DMS 273 treated with DMSO at 0.1 percent for 48 hours (cell line): ENCODE data around the gene ASCC2.

Experiments
- DNase-seq: peaks from one replicate; lab custom pipeline; 2025; lab: John Stamatoyannopoulos, UW

The ASCC2 gene

GRCh38 chr22:29787371-29787980, 50.6 kb downstream of the ASCC2 start:
- DNase-seq, result no peak

GRCh38 chr22:29786031-29786430, 52.0 kb downstream of the ASCC2 start:
- no peak for DNase-seq

GRCh38 chr22:29784451-29785361, 53.4 kb downstream of the ASCC2 start:
- no peak for DNase-seq

- DNase-seq, result no peak
These were observed 55.8 kb downstream of the ASCC2 start for GRCh38 chr22:29782061-29782845.

GRCh38 chr22:29780748-29781676, 57.1 kb downstream of the ASCC2 start:
- DNase-seq, result no peak

- DNase-seq, result no peak
These were observed 57.9 kb downstream of the ASCC2 start for GRCh38 chr22:29780220-29780619.

GRCh38 chr22:29773233-29773632, 64.8 kb downstream of the ASCC2 start:
- no peak for DNase-seq

GRCh38 chr22:29772170-29772641, 65.9 kb downstream of the ASCC2 start:
- DNase-seq, result peak; percentile 56

- no peak for DNase-seq
These were observed 68.3 kb downstream of the ASCC2 start for GRCh38 chr22:29769723-29770321.

- no peak for DNase-seq
These were observed 69.9 kb downstream of the ASCC2 start for GRCh38 chr22:29768052-29768693.

- peak; percentile 76 for DNase-seq
These were observed 70.7 kb downstream of the ASCC2 start, which contains the start of gene UQCR10 for GRCh38 chr22:29767171-29768051. Gene UQCR10, plus strand, starts transcription at chr22:29767369. Its CDS starts 30 bp downstream, at chr22:29767399.

GRCh38 chr22:29766632-29767170, 71.4 kb downstream of the ASCC2 start, which contains the start of gene ZMAT5:
Gene ZMAT5, minus strand, starts transcription at chr22:29767007. Its CDS starts 18,463 bp downstream, at chr22:29748544.
- peak; percentile 83 for DNase-seq

- no peak for DNase-seq
These were observed 72.0 kb downstream of the ASCC2 start for GRCh38 chr22:29765905-29766631.

GRCh38 chr22:29762263-29762662, 75.8 kb downstream of the ASCC2 start:
- no peak for DNase-seq

GRCh38 chr22:29758959-29759358, 79.1 kb downstream of the ASCC2 start:
- no peak for DNase-seq

GRCh38 chr22:29758068-29758622, 79.9 kb downstream of the ASCC2 start:
- DNase-seq, result no peak

GRCh38 chr22:29757096-29757495, 81.0 kb downstream of the ASCC2 start:
- DNase-seq, result no peak

- DNase-seq, result no peak
These were observed 81.7 kb downstream of the ASCC2 start for GRCh38 chr22:29756341-29756740.
